Endothelial cell of umbilical vein (primary cell): Measurements from ENCODE around the gene CLDND2. TPM values are rescaled to one million over a fixed set of nuclear protein-coding genes. Genes with fewer than 3 reads are reported as not detected.

Experiments used
- BruUV-seq: library from RNA; stranded (reverse); fragments of 400-500 nt; replicated peaks from 2 replicates; lab custom pipeline; 2021; lab: Mats Ljungman, UMichigan
- CTCF ChIA-PET: fragments of 300-600, 350-600 bp; sonication (Branson Sonifier 250); formaldehyde crosslinking; loops from one replicate; lab custom pipeline; 2021; ENCODE audit warnings: antibody characterized with exemption, inconsistent platforms; lab: Charles Lee
- POLR2A ChIA-PET: fragments of 300-600, 350-600 bp; sonication (Branson Sonifier 250); formaldehyde crosslinking; loops from one replicate; lab custom pipeline; 2021; ENCODE audit warnings: antibody characterized with exemption, inconsistent platforms; lab: Charles Lee
- DNase-seq: peaks from one replicate; pipeline ENCODE4 v3.0.0-alpha.2; 2011; ENCODE audit warnings: low read depth, low spot score
- FAIRE-seq: peaks from 2 replicates; lab custom pipeline; 2011; peaks lifted over from hg19 to GRCh38; lab: Jason Lieb, UNC
- H2AFZ ChIP-seq: 2 replicates; pipeline ENCODE4 v1.6.0; 2012; ENCODE audit warnings: low read depth, low read length, control low read depth, inconsistent platforms
- H3K27ac ChIP-seq: 2 replicates; pipeline ENCODE4 v1.5.1; 2011; ENCODE audit warnings: low read depth, mild to moderate bottlenecking, control low read depth, low read length, moderate library complexity; ENCODE audit not compliant: insufficient read depth
- H3K27me3 ChIP-seq, 2 experiments: 2 replicates each; pipeline versions ENCODE4 v1.6.0 to v1.6.1; 2011; ENCODE audit warnings: low read length in 2 of 2, mixed read lengths in 1 of 2; ENCODE audit not compliant: control insufficient read depth in 2 of 2, insufficient read depth in 2 of 2
- H3K36me3 ChIP-seq, 2 experiments: 2 replicates in 1 of 2; 3 replicates in 1 of 2; pipeline ENCODE4 v1.5.1; 2011; ENCODE audit warnings: low read length in 2 of 2, mild to moderate bottlenecking in 1 of 2, moderate library complexity in 1 of 2; ENCODE audit not compliant: control insufficient read depth in 2 of 2, insufficient read depth in 2 of 2; ENCODE audit errors: extremely low read depth in 1 of 2
- H3K4me1 ChIP-seq: 3 replicates; pipeline ENCODE4 v1.5.1; 2011; ENCODE audit warnings: mild to moderate bottlenecking, low read length; ENCODE audit not compliant: control insufficient read depth, insufficient read depth; ENCODE audit errors: extremely low read depth
- H3K4me2 ChIP-seq: 2 replicates; pipeline ENCODE4 v1.6.1; 2011; ENCODE audit warnings: low read length, control low read depth, mixed read lengths; ENCODE audit not compliant: insufficient read depth
- H3K4me3 ChIP-seq, 3 experiments: fragments of 200-600 bp in 1 of 3; sonication (generic), shearing (Covaris generic) in 1 of 3; replicated peaks in 1 of 3; 2 replicates each; pipeline ENCODE4 v1.5.1; 2011 to 2016; ENCODE audit warnings: control low read depth in 3 of 3, low read length in 3 of 3, mild to moderate bottlenecking in 2 of 3, inconsistent platforms in 1 of 3, low read depth in 1 of 3, moderate library complexity in 1 of 3; ENCODE audit not compliant: insufficient read depth in 1 of 3
- H3K79me2 ChIP-seq: 2 replicates; pipeline ENCODE4 v1.6.0; 2012; ENCODE audit warnings: low read length, inconsistent platforms; ENCODE audit not compliant: control insufficient read depth, insufficient read depth
- H3K9ac ChIP-seq: replicated peaks from 2 replicates; pipeline ENCODE3; 2011; ENCODE audit warnings: low read length, control low read depth; ENCODE audit not compliant: insufficient read depth; ENCODE audit errors: extremely low read depth
- H3K9me1 ChIP-seq: replicated peaks from 3 replicates; pipeline ENCODE4 v1.6.0; 2011; ENCODE audit warnings: mild to moderate bottlenecking, low read length; ENCODE audit not compliant: control insufficient read depth, insufficient read depth; ENCODE audit errors: extremely low read depth
- H3K9me3 ChIP-seq: replicated peaks from 2 replicates; pipeline ENCODE4 v1.5.1; 2012; ENCODE audit warnings: low read length, inconsistent platforms; ENCODE audit not compliant: control insufficient read depth, insufficient read depth
- H4K20me1 ChIP-seq: replicated peaks from 2 replicates; pipeline ENCODE3; 2011; ENCODE audit warnings: mild to moderate bottlenecking, low read length; ENCODE audit not compliant: control insufficient read depth, insufficient read depth; ENCODE audit errors: extremely low read depth
- CTCF ChIP-seq, 2 donors: IDR thresholded peaks; 1 replicate in 1 of 2; 2 replicates in 1 of 2; pipeline ENCODE4 v1.5.1; 2011; ENCODE audit warnings: low read length in 2 of 2, mild to moderate bottlenecking in 2 of 2, moderate library complexity in 2 of 2, control low read depth in 1 of 2, inconsistent platforms in 1 of 2, low read depth in 1 of 2; ENCODE audit not compliant: insufficient read depth in 1 of 2; ENCODE audit errors: extremely low read depth in 1 of 2
- EZH2 ChIP-seq: IDR thresholded peaks from 2 replicates; pipeline ENCODE4 v1.6.1; 2012; ENCODE audit warnings: borderline replicate concordance, low read depth, mild to moderate bottlenecking, moderate library complexity, low read length, inconsistent platforms; ENCODE audit not compliant: severe bottlenecking
- FOS ChIP-seq: IDR thresholded peaks from 2 replicates; pipeline ENCODE4 v1.6.1; 2011; ENCODE audit warnings: mild to moderate bottlenecking, low read length, moderate library complexity, borderline replicate concordance; ENCODE audit not compliant: insufficient read depth
- GATA2 ChIP-seq: IDR thresholded peaks from 2 replicates; pipeline ENCODE4 v1.7.0; 2011; ENCODE audit warnings: low read depth, mild to moderate bottlenecking, moderate library complexity, mixed read lengths, low read length; ENCODE audit not compliant: insufficient read length, insufficient read depth
- JUN ChIP-seq: IDR thresholded peaks from 2 replicates; pipeline ENCODE4 v1.6.1; 2011; ENCODE audit warnings: borderline replicate concordance, low read depth; ENCODE audit not compliant: insufficient read length, insufficient read depth
- MAX ChIP-seq: IDR thresholded peaks from 2 replicates; pipeline ENCODE4 v1.6.1; 2011; ENCODE audit not compliant: insufficient read depth, insufficient read length
- MYC ChIP-seq: IDR thresholded peaks from one replicate; pipeline ENCODE4 v1.6.1; 2011; ENCODE audit warnings: mild to moderate bottlenecking, low read depth, low read length
- POLR2A ChIP-seq: IDR thresholded peaks from 2 replicates; pipeline ENCODE4 v1.6.1; 2012; ENCODE audit warnings: low read depth, mild to moderate bottlenecking, control low read depth, low read length
- POLR2AphosphoS5 ChIP-seq: IDR thresholded peaks from 2 replicates; pipeline ENCODE4 v1.6.1; 2012; ENCODE audit warnings: low read depth, mild to moderate bottlenecking, control low read depth, low read length, moderate library complexity; ENCODE audit not compliant: insufficient read depth
- dilution Hi-C: fragments of 300-500 bp; cut with MboI; formaldehyde crosslinking; loops from one replicate; pipeline ENCODE4 v1.15.0; 2019; ENCODE audit warnings: low sequenced_read_pairs; ENCODE audit not compliant: extremely low pct_ligation_motif_present
- intact Hi-C: fragments of 100-400 bp; cut with micrococcal nuclease; formaldehyde crosslinking; loops from one replicate; pipeline ENCODE4 v1.10.0; 2022
- polyA plus RNA-seq, 4 experiments: library from polyadenylated mRNA; depleted of rRNA in 3 of 4; stranded (reverse) in 3 of 4; unstranded in 1 of 4; fragments of >200 nt; gene quantifications; 2 replicates each; pipeline versions ENCODE4 v1.2.1 to v1.2.3, GENCODE V29; 2011 to 2012; ENCODE audit warnings: missing spikeins in 1 of 4
- total RNA-seq: library from RNA; stranded (reverse); gene quantifications from 2 replicates; pipeline ENCODE4 v1.2.3, GENCODE V29; 2021

The CLDND2 gene
- total and polyA plus RNA-seq, 2 donors (not counting 3 experiments of a cell fraction or from before 2014, with no cell fraction given) = 0.97 TPM; not detected in 1

DNA sequence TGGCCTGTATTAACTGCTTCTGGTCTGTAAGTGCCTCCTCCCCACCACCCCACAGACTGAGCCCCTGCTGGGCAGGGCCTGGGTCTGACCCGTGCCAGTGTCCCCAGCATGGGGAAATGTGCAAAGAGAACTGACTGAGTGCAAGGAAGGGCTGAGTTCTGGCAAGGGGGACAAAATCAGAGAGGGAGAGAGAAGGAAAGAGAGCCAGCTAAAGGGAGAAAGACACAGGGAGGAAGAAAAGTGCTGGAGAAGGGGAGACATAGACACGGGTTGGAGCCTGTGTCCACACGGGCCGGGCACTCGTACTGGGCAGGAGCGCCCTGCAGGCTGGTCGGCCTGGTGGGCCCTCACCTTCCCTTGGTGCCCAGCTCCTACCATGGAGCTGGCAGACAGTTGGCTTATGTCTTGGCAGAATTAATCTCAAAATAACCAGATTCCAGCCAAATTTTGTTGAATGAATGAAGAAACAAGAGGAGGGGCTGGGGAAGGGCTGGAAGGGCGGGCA lies 2.4 kb upstream of the CLDND2 start:
- H3K27ac ChIP-seq = no peak overlapping the region
- no peaks in the 10 kb centered on the region for H3K9me3 ChIP-seq
- no peaks in the 10 kb centered on the region for H3K79me2 ChIP-seq
- dilution Hi-C loops (no loop called here), intact Hi-C loops (no loop called here)
- no TSS peak for BruUV-seq
- no peak overlapping the region for H3K9ac ChIP-seq
- no peak for TF ChIP-seq MYC
- TF ChIP-seq JUN = no peak
- no peak for TF ChIP-seq GATA2
- no peak for TF ChIP-seq POLR2AphosphoS5
- TF ChIP-seq POLR2A = no peak
- no peak for TF ChIP-seq CTCF (IDR thresholded peaks at IDR 0.05; ENCODE audit: extremely low read depth in 1 of 2, insufficient read depth in 1 of 2, low read depth in 1 of 2, low read length in 2 of 2)
- TF ChIP-seq EZH2 = no peak
- TF ChIP-seq FOS = no peak
- no peak for TF ChIP-seq MAX
- no peaks in the 10 kb centered on the region for H3K9me1 ChIP-seq
- no peaks in the 10 kb centered on the region for H4K20me1 ChIP-seq
- FAIRE-seq (no peak), DNase-seq (no peak)
- no peak overlapping the region for H3K4me2 ChIP-seq
- H3K4me1 ChIP-seq = peaks cover 6% of the 10 kb centered on the region
- ChIA-PET POLR2A (no interaction called here), CTCF (interaction anchor here (1.3 kb wide), 1 partner anchor 46 kb away, joined by 3 read pairs; the partner anchor contains the start of gene SIGLEC10)
- no peak overlapping the region for H3K4me3 ChIP-seq
- no peak overlapping the region for H2AFZ ChIP-seq
- H3K27me3 ChIP-seq = no peaks in the 10 kb centered on the region
- H3K36me3 ChIP-seq = no peaks in the 10 kb centered on the region
